Measurements from ENCODE around the gene OVOL2. TPM values are rescaled to one million over a fixed set of nuclear protein-coding genes. Genes with fewer than 3 reads are reported as not detected.

Gene OVOL2
- total and polyA plus RNA-seq, 10 of the 15 experiments (the other 5 are each of a cell fraction or from before 2014, with no cell fraction given), result not detected

- Histone ChIP-seq H3K36me3 (ENCODE audit: control insufficient read depth in 2 of 2, insufficient read depth in 2 of 2, low read length in 1 of 2) (no peaks in the 10 kb centered on the region), H4K20me1 (ENCODE audit: control insufficient read depth, insufficient read depth) (no peaks in the 10 kb centered on the region), H2AFZ (ENCODE audit: control insufficient read depth, low read depth, low read length) (no peak overlapping the region), H3K79me2 (ENCODE audit: control insufficient read depth, insufficient read depth, low read length) (no peaks in the 10 kb centered on the region), H3K4me1 (ENCODE audit: control insufficient read depth, insufficient read depth, low read length) (peaks cover 31% of the 10 kb centered on the region), H3K4me2 (ENCODE audit: control insufficient read depth, insufficient read depth) (peak overlapping the region; percentile 92; the same call in 1 of the 2 replicates), H3K9ac (ENCODE audit: control insufficient read depth, insufficient read depth, low read length) (no peak overlapping the region; the same call in 1 of the 2 replicates), H3K27ac (ENCODE audit: control insufficient read depth, insufficient read depth) (peak overlapping the region; percentile 67), H3K9me3 (replicated peaks; ENCODE audit: control insufficient read depth, insufficient read depth, low read length) (no peaks in the 10 kb centered on the region), H3K27me3 (replicated peaks in 1 of 2; ENCODE audit: control insufficient read depth in 2 of 2, insufficient read depth in 2 of 2, low read length in 1 of 2) (no peaks in the 10 kb centered on the region), H3K4me3 (no peak overlapping the region)
- FAIRE-seq (no peak), DNase-seq (ENCODE audit: low read depth, low spot score) (no peak), ATAC-seq (no peak)
- POLR2A ChIA-PET, result interaction anchor here (0.6 to 0.9 kb wide), 5 partner anchors 44 to 1678 kb away, joined by 3 to 4 read pairs (median 3); partner anchors contain the start of gene SEC23B
- no TSS peak for BruUV-seq (replicated peaks)
- intact Hi-C loops (cut with micrococcal nuclease; ENCODE audit: unreplicated experiment), result loop anchor here (10.0 kb wide), 1 partner anchor 279 kb away; the partner anchor contains the start of gene ZNF133
- WGBS (ENCODE audit: insufficient coverage, insufficient replicate concordance, low lambda C conversion rate, missing lambda C conversion rate), result 73% methylated on average over 6 of the region's 6 CpGs
- no peak for TF ChIP-seq BRCA1 (IDR thresholded peaks at IDR 0.05; ENCODE audit: low read depth, low read length)
- TF ChIP-seq CREM (IDR thresholded peaks at IDR 0.05; ENCODE audit: low read depth), result no peak
- no peak for TF ChIP-seq TBL1XR1 (IDR thresholded peaks at IDR 0.05; ENCODE audit: low read depth, low read length)
- TF ChIP-seq E2F4 (IDR thresholded peaks at IDR 0.05; ENCODE audit: low read depth, low read length), result no peak
- no peak for TF ChIP-seq ZNF274 (IDR thresholded peaks at IDR 0.05; ENCODE audit: insufficient read depth, insufficient read length)
- TF ChIP-seq WRNIP1 (IDR thresholded peaks at IDR 0.05; ENCODE audit: borderline replicate concordance, low read depth, low read length), result no peak
- CTCF ChIA-PET, result interaction anchor here (0.7 to 2.8 kb wide), 4 partner anchors 11 to 106 kb away, joined by 3 to 27 read pairs (median 4); no protein-coding TSS in a partner anchor
- in situ Hi-C loops (cut with MboI), result no loop called here
- RAD21 ChIA-PET (ENCODE audit: unreplicated experiment), result interaction anchor here (0.9 to 3.0 kb wide), 8 partner anchors 10 to 501 kb away, joined by 3 to 12 read pairs (median 5); partner anchors contain the start of genes KAT14 and PET117
- SMC1A ChIA-PET (ENCODE audit: uncharacterized antibody, unreplicated experiment), result interaction anchor here (1.3 to 4.0 kb wide), 4 partner anchors 12 to 358 kb away, joined by 3 to 29 read pairs (median 5); no protein-coding TSS in a partner anchor
These were observed 51.7 kb downstream of the OVOL2 start for GRCh38 chr20:18005990-18006364.
